OCI-LY3 (cell line): ENCODE data around the gene MIGA2.
"Not testable (repeated sequence)": the region's sequence is repeated elsewhere in the genome, so short reads cannot be mapped to it uniquely, and the experiment has no call there.

ENCODE experiments used
- H2AFZ ChIP-seq: fragments of 200-600, 300-600 bp; shearing (Covaris generic); 2 replicates; pipeline ENCODE4 v1.6.0; 2014; ENCODE audit warnings: antibody characterized with exemption, low read depth, low read length
- H3K27ac ChIP-seq: fragments of 200-600, 300-600 bp; sonication (generic); 2 replicates; pipeline ENCODE4 v1.5.1; 2014; ENCODE audit warnings: mild to moderate bottlenecking, low read length, moderate library complexity, mixed read lengths
- H3K27me3 ChIP-seq: fragments of 200-600, 300-600 bp; sonication (generic); 2 replicates; pipeline ENCODE4 v1.6.1; 2014; ENCODE audit warnings: low read depth, low read length, mixed read lengths
- H3K36me3 ChIP-seq: fragments of 200-600, 300-600 bp; sonication (generic); replicated peaks from 2 replicates; pipeline ENCODE3; 2014; ENCODE audit warnings: low read depth, low read length, mixed read lengths
- H3K4me1 ChIP-seq: fragments of 300-600, 200-600 bp; sonication (generic); 2 replicates; pipeline ENCODE4 v1.6.1; 2014; ENCODE audit warnings: low read length, mixed read lengths
- H3K4me2 ChIP-seq: fragments of 200-600, 300-600 bp; sonication (generic); 2 replicates; pipeline ENCODE4 v1.6.1; 2014; ENCODE audit warnings: low read length, mixed read lengths
- H3K4me3 ChIP-seq: fragments of 300-600, 200-600 bp; sonication (generic); 2 replicates; pipeline ENCODE4 v1.5.1; 2014; ENCODE audit warnings: antibody characterized with exemption, mild to moderate bottlenecking, low read length, moderate library complexity
- H3K79me2 ChIP-seq: fragments of 300-600, 200-600 bp; shearing (Covaris generic); 2 replicates; pipeline ENCODE4 v1.6.1; 2014; ENCODE audit warnings: mild to moderate bottlenecking, low read length, mixed read lengths
- H3K9ac ChIP-seq: fragments of 300-600, 200-600 bp; shearing (Covaris generic); 2 replicates; pipeline ENCODE4 v1.6.0; 2014; ENCODE audit warnings: mild to moderate bottlenecking, low read length, moderate library complexity
- H3K9me3 ChIP-seq: fragments of 200-600, 300-600 bp; shearing (Covaris generic); 2 replicates; pipeline ENCODE4 v1.6.1; 2014; ENCODE audit warnings: low read length, mixed read lengths; ENCODE audit not compliant: insufficient read depth
- H4K20me1 ChIP-seq: fragments of 200-600, 300-600 bp; sonication (generic); 2 replicates; pipeline ENCODE4 v1.6.1; 2016; ENCODE audit warnings: low read length, mixed read lengths; ENCODE audit not compliant: insufficient read depth
- EZH2phosphoT487 ChIP-seq: fragments of 200-600 bp; shearing (Covaris generic); IDR thresholded peaks from 2 replicates; pipeline ENCODE4 v1.6.1; 2018; ENCODE audit warnings: antibody characterized with exemption, mixed run types, low read depth
- TF ChIP-seq, protein P1 (sequence below): fragments of 200-600, 300-600 bp; sonication (generic); IDR thresholded peaks from 2 replicates; pipeline ENCODE4 v1.5.1; 2014; ENCODE audit warnings: antibody characterized with exemption, low read length, low read depth

Gene MIGA2

GRCh38 chr9:129109952-129110739 lies 73.7 kb downstream of the MIGA2 start:
- Histone ChIP-seq H3K36me3 (no peaks in the 10 kb centered on the region), H3K4me3 (peak overlapping the region; percentile 92), H3K4me2 (peak overlapping the region; percentile 100; the same call in 1 of the 2 replicates), H2AFZ (no peak overlapping the region), H4K20me1 (peaks cover 14% of the 10 kb centered on the region; the same call in 1 of the 2 replicates), H3K9me3 (no peaks in the 10 kb centered on the region), H3K27me3 (peaks cover 6% of the 10 kb centered on the region), H3K27ac (no peak overlapping the region), H3K4me1 (peaks cover 20% of the 10 kb centered on the region), H3K79me2 (peaks cover 36% of the 10 kb centered on the region), H3K9ac (no peak overlapping the region)
- no peak for TF ChIP-seq EZH2phosphoT487
- TF ChIP-seq, protein P1, sequence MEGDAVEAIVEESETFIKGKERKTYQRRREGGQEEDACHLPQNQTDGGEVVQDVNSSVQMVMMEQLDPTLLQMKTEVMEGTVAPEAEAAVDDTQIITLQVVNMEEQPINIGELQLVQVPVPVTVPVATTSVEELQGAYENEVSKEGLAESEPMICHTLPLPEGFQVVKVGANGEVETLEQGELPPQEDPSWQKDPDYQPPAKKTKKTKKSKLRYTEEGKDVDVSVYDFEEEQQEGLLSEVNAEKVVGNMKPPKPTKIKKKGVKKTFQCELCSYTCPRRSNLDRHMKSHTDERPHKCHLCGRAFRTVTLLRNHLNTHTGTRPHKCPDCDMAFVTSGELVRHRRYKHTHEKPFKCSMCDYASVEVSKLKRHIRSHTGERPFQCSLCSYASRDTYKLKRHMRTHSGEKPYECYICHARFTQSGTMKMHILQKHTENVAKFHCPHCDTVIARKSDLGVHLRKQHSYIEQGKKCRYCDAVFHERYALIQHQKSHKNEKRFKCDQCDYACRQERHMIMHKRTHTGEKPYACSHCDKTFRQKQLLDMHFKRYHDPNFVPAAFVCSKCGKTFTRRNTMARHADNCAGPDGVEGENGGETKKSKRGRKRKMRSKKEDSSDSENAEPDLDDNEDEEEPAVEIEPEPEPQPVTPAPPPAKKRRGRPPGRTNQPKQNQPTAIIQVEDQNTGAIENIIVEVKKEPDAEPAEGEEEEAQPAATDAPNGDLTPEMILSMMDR: no peak

DNA sequence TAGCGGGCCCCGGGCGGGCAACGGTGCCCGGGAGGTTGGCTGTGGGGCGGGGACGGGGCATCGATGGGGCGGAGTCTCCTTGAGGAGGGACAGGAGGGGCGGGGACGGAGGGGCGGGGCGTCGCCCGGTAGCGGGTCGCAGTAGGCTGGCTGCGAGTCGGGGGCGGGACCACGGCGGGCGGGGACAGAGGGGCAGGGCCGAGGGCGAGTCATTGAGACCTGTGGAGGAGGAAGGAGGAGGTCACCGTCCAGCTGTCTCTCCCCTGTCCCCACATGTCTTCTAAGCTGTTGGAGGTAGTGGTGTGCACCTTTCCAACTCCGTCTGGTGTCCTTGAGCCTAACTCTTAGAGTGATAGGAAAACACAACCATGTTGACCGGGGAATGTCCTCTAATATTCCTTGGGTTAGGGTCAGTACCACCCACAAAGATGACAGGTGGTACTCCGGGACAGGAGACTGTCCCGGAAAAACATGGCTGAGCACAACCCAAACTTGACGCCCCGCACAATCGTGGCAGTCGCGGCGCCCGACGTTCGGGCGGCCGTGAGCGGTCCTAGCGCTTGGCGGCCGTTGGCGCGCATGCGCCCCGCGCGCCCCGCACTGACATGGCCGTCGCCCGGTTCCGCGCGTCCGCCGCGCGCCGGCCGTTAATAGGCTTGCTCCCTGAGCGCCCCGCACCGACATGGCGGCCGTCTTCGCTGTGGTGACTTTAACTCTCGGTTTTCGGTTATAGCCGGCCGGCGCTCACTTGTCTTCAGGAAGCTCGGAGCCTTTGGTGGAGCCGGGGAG lies 74.5 kb downstream of the MIGA2 start, which contains the start of the genes CRAT and PTPA:
CRAT (minus strand) TSS at position 54 of the 788 bp plus-strand sequence. CDS start 284 bp downstream, outside the sequence.
PTPA (plus strand) TSS at position 676 of the 788 bp plus-strand sequence. CDS start 186 bp downstream, outside the sequence.
- peak within 1 kb of the TSS; percentile 100 for H3K4me2 ChIP-seq
- peak within 1 kb of the TSS; percentile 92 for H3K4me3 ChIP-seq
- peaks cover 2% of the 10 kb centered on the region for H3K27me3 ChIP-seq
- H3K9ac ChIP-seq: peak within 1 kb of the TSS; percentile 91
- peaks cover 16% of the 10 kb centered on the region; the same call in 1 of the 2 replicates for H4K20me1 ChIP-seq
- no peak for TF ChIP-seq EZH2phosphoT487
- TF ChIP-seq, protein P1: no peak
- peak within 1 kb of the TSS; percentile 80 for H2AFZ ChIP-seq
- H3K4me1 ChIP-seq: peaks cover 20% of the 10 kb centered on the region
- no peaks in the 10 kb centered on the region for H3K9me3 ChIP-seq
- H3K36me3 ChIP-seq: no peaks in the 10 kb centered on the region
- peak within 1 kb of the TSS; percentile 65 for H3K27ac ChIP-seq
- peaks cover 44% of the 10 kb centered on the region for H3K79me2 ChIP-seq

- Histone ChIP-seq H3K9ac (peak overlapping the region; percentile 91), H3K27ac (peak overlapping the region; percentile 65), H3K9me3 (no peaks in the 10 kb centered on the region), H2AFZ (peak overlapping the region; percentile 78), H3K4me3 (peak overlapping the region; percentile 92), H3K4me1 (peaks cover 20% of the 10 kb centered on the region), H3K4me2 (peak overlapping the region; percentile 74), H3K27me3 (no peaks in the 10 kb centered on the region; the same call in none of the 2 replicates), H3K36me3 (no peaks in the 10 kb centered on the region), H3K79me2 (peaks cover 48% of the 10 kb centered on the region), H4K20me1 (peaks cover 16% of the 10 kb centered on the region; the same call in 1 of the 2 replicates)
- TF ChIP-seq, protein P1: no peak
- TF ChIP-seq EZH2phosphoT487: no peak
These were observed 75.2 kb downstream of the MIGA2 start for GRCh38 chr9:129111528-129112151.

GRCh38 chr9:129112526-129112925 lies 76.1 kb downstream of the MIGA2 start:
- peak overlapping the region; percentile 92 for H3K4me3 ChIP-seq
- H3K4me2 ChIP-seq: peak overlapping the region; percentile 74

More at GRCh38 chr9:129112526-129112925, 76.1 kb downstream of the MIGA2 start:
- H4K20me1 ChIP-seq: peaks cover 16% of the 10 kb centered on the region; the same call in 1 of the 2 replicates
- not testable (repeated sequence) for H3K27ac ChIP-seq, H2AFZ ChIP-seq, H3K9me3 ChIP-seq, H3K27me3 ChIP-seq, H3K36me3 ChIP-seq
- peaks cover 20% of the 10 kb centered on the region for H3K4me1 ChIP-seq
- peaks cover 54% of the 10 kb centered on the region for H3K79me2 ChIP-seq
- peak overlapping the region; percentile 91 for H3K9ac ChIP-seq
